GM19455 (cell line): ENCODE data around the gene VSIG10L2.

Source experiments
- ATAC-seq: cut with Tn5 transposase; IDR thresholded peaks from one replicate; pipeline ENCODE4 v1.9.1; 2021; ENCODE audit not compliant: unreplicated experiment

VSIG10L2 gene

DNA sequence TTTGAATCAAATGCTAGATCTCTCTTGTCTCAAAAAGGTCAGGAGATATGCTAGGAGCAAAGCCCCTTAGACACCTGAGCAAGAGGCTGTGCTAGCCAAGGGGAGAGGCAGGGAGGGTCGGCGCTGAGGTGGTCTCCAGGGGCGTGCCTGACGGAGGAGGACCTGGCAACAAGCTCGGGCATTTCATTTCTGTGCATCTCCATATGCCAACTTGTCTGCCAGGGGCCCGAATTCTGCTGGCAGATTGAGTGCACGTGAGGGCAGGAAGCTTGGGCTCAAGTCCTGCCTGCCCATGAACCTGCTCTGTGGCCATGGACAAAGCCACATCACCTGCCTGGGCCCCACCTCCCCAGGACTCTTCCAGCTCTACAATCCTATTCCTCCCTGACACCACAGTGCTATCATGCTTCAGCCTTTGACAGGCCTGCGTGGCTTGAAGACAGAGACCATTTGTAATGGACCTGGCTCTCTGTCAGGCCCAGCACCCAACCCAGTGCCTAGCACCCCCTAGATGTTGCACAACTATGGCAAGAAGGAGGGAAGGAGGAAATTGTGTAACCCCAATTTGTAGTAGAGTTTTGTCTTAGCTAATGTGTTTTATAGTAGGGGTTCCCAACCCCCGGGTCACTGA, 16.3 kb upstream of the VSIG10L2 start:
- no peak for ATAC-seq

DNA sequence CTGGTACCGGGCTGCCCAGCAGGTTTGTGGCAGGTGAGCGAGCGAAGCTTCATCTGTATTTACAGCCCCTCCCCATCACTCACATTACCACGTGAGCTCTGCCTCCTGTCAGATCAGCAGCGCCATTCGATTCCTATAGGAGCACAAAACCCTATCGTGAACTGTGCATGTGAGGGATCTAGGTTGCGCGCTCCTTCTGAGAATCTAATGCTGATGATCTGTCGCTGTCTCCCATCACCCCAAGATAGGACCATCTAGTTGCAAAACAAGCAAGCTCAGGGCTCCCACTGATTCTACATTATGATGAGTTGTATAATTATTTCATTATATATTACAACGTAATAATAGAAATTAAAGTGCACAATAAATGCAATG, 15.8 kb upstream of the VSIG10L2 start:
- ATAC-seq: no peak

- ATAC-seq: no peak
These were observed 14.7 kb upstream of the VSIG10L2 start for GRCh38 chr11:125931116-125931515.

DNA sequence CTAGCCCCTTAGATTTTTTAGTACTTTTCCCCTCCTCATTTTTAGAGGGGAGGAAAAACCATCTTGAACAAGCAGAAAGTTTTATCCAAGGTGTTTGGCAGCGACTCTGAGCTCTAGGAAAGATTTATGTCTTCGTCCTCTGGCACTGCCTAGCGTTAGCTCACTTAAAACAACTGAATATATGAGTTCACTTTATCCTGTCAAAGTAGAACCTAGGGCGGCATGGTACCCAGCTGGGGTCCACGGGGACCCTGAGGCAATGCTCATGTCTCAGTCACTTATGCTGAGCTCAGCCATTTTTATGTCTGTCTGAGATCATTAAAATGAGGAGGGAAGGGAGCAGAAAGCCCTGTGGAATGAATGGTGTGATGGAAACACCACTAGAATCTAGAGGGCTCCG, 14.2 kb upstream of the VSIG10L2 start:
- no peak for ATAC-seq

GRCh38 chr11:125932301-125932700, 13.5 kb upstream of the VSIG10L2 start:
- no peak for ATAC-seq

GRCh38 chr11:125933030-125933813, 12.6 kb upstream of the VSIG10L2 start:
- no peak for ATAC-seq

DNA sequence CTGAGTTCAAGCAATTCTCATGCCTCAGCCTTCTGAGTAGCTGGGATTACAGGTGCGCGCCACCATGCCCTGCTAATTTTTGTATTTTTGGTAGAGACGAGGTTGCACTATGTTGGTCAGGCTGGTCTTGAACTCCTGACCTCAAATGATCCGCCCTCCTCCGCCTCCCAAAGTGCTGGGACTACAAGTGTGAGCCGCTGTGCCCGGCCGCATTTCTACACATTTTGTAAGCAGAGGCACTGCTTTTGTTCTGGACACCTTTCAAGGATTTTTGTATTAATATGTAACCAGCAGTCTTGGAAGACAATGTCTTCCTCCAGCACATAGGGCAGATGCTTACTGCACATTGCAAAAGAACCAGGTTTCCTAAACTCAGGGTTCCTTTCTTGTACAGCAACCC, 11.4 kb upstream of the VSIG10L2 start:
- no peak for ATAC-seq

DNA sequence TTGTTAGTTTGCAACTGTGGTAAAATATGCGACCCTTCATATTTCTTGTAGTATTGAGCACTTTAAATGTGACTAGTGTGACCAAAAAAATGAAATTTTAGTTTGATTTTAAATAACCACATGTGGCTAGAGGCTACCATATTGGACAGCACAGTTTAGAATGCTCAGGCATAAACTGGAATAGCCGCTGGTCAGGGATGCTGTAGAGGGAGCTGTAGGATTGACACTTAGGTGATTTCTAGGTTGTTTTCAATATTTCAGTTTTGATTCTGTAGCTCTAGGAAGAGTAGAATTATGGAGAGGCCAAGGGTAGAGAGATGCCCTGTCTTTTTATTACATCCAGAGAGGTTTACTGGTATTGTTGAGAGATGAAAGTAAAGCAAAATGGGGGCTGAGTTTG, 10.8 kb upstream of the VSIG10L2 start:
- ATAC-seq: no peak

- no peak for ATAC-seq
These were observed 10.1 kb upstream of the VSIG10L2 start for GRCh38 chr11:125935618-125936199.

GRCh38 chr11:125938418-125938817, 7.4 kb upstream of the VSIG10L2 start:
- ATAC-seq: no peak

- no peak for ATAC-seq
These were observed 6.7 kb upstream of the VSIG10L2 start for GRCh38 chr11:125939081-125939521.

DNA sequence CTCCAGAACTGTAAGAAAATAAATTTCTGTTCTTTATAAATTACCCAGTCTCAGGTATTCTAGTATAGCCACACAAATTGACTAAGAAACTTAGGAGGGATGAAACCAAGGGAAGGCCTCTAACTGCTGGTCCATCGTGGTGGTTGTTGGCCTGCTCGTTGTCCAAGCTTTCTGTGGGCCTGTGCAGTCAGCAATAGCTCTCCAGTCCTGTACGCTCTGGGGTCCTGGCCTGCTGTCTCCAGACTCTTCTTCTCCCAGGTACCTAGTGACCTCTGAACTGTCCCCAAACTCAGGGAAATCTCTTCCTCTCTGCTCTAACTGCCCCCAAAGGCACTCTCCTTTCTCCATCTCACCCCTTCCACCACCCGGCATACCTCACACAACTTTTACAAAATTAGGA, 5.7 kb upstream of the VSIG10L2 start:
- ATAC-seq: no peak

DNA sequence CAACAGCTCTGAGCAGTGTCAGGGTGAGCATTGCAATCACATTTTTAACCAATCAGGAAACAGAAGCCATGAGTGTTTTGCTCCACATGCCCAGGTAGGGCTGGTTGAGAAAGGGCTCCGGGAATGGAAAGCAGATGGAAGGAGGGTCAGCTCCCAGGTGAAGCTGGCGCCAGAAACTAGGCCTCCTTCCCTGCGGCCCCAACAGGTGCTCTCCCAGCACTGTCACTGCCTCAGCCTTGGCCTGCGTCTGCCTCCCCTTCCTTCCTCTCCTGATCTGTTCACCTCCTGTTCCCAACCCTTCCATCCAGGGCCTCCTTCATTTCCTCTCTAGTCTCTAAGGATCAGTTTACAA, 4.6 kb upstream of the VSIG10L2 start:
- ATAC-seq: no peak

DNA sequence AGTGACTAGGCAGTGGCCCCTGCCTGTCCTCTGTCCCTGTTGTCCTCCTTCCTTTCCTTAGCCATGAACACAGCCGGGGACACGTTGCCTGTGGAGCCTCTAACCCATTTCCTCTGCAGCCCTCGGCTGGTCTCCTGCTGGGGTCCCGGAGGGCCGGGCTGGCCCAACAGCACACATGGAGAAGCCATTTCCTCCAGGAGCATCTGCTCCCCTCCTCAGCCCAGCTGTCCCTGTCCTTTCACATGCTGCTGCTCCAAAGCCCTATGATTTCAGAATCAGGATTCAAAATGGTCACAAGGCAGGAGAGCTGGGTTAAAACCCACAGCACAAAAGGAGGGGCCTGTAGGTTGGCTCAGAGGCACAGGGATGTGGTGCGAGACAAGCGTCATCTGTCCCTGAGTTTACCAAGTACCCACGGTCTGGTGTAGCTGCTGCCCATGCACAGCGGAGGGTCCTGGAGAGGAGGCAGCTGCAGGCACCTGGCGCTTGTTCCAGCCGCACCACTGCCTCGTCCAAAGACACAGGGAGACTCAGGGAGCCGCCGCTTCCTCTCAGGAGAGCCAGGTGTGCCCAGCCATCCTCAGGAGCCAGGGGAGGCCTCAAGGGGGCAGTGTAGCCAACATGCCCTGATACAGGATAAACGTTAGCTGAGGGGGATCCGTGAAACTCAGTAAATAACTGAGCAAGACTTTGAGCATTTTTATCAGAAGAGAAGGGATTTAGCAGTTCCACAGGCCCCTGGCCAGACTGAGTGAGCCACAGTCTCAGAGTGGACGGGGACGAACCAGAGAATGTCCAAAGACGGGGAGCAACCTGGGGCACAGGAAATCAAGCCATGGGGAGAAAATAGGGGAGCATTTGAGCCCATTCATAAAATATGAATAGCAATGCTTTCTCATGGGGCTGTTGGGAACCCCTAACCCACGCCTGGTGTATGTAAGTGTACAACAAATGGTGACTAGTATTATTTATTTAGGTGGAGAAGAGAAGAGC, 3.9 kb upstream of the VSIG10L2 start:
- ATAC-seq: no peak

- no peak for ATAC-seq
These were observed 2.9 kb upstream of the VSIG10L2 start for GRCh38 chr11:125942771-125943428.

- no peak for ATAC-seq
These were observed 2.0 kb upstream of the VSIG10L2 start for GRCh38 chr11:125943661-125944349.

GRCh38 chr11:125944350-125945010, 1.4 kb upstream of the VSIG10L2 start:
- no peak for ATAC-seq

DNA sequence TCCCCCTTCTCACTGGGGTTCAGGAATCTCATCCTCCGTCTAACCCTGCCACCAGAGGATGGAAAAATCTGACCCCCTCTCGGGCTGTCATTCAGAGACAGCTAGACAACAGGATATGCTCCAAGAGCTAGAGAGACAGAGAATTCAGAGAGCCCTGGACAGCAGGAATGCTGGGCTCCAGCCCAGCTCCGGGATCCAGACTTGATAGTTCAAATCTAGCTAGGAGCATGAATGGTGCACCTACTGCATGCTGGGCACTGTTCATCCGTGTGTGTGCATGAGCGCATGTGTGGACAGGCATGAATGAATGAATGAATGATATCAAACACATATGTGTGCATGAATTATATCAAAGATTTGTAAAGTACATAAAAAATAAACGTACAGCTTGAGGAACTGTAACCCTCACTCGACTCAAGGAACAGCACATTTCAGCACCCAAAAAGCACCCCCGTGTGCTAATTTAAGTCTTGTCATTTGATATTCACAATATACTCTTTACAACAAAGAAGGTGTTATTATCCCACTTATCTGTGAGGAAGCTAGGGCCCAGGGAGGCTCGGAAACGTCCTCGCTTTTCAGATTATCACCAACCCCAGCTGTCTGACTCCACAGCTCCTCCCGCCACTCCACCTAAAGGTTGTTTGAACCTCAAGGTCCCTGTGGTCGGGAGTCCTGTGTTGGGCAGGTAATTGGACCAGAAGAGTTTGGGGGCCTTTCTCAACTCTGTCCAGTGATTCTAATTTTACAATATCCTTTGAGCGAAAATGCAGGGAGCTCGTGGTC, 640 bp upstream of the VSIG10L2 start:
- ATAC-seq: no peak
